Urothelium cell line (cell line): ENCODE data around the gene JPH3.
A peak's percentile ranks its signal among the peaks of the same experiment; 100 is the strongest.

Source experiments
- DNase-seq: peaks from one replicate; pipeline ENCODE4 v3.0.0; 2011; ENCODE audit warnings: low spot score, mixed read lengths
- FAIRE-seq: peaks from 2 replicates; lab custom pipeline; 2011; peaks lifted over from hg19 to GRCh38; lab: Jason Lieb, UNC

JPH3 gene

GRCh38 chr16:87692176-87692575 is 89.9 kb downstream of the JPH3 start:
- DNase-seq (no peak), FAIRE-seq (no peak)

GRCh38 chr16:87692756-87693155 is 90.4 kb downstream of the JPH3 start:
- no peak for DNase-seq

GRCh38 chr16:87693827-87694226 is 91.5 kb downstream of the JPH3 start:
- FAIRE-seq (no peak), DNase-seq (no peak)

More at GRCh38 chr16:87692756-87693155, 90.4 kb downstream of the JPH3 start:
- no peak for FAIRE-seq

- FAIRE-seq (no peak), DNase-seq (no peak)
Measured at GRCh38 chr16:87694441-87695125, 92.3 kb downstream of the JPH3 start.

GRCh38 chr16:87695534-87695933 is 93.2 kb downstream of the JPH3 start:
- no peak for FAIRE-seq
- no peak for DNase-seq

- FAIRE-seq (no peak), DNase-seq (no peak)
Measured at GRCh38 chr16:87696726-87697125, 94.4 kb downstream of the JPH3 start.

GRCh38 chr16:87697256-87697655 is 94.9 kb downstream of the JPH3 start:
- DNase-seq (no peak), FAIRE-seq (no peak)

- no peak for FAIRE-seq
Measured at GRCh38 chr16:87697792-87698191, 95.5 kb downstream of the JPH3 start.

GRCh38 chr16:87698241-87698640 is 95.9 kb downstream of the JPH3 start:
- no peak for FAIRE-seq
- DNase-seq: no peak

More at GRCh38 chr16:87697792-87698191, 95.5 kb downstream of the JPH3 start:
- no peak for DNase-seq

- no peak for FAIRE-seq
- no peak for DNase-seq
Measured at GRCh38 chr16:87698676-87699199, 96.4 kb downstream of the JPH3 start.

GRCh38 chr16:87700406-87701077 is 98.2 kb downstream of the JPH3 start:
- DNase-seq (no peak), FAIRE-seq (no peak)

GRCh38 chr16:87701078-87701460 is 98.8 kb downstream of the JPH3 start:
- no peak for FAIRE-seq
- DNase-seq: no peak

- DNase-seq (no peak), FAIRE-seq (no peak)
Measured at GRCh38 chr16:87701505-87701921, 99.2 kb downstream of the JPH3 start.

GRCh38 chr16:87702325-87702811 is 100.1 kb downstream of the JPH3 start:
- FAIRE-seq: no peak
- peak; percentile 46 for DNase-seq

- FAIRE-seq: no peak
- DNase-seq: no peak
Measured at GRCh38 chr16:87703071-87703470, 100.8 kb downstream of the JPH3 start.

GRCh38 chr16:87703835-87704375 is 101.6 kb downstream of the JPH3 start:
- no peak for FAIRE-seq
- no peak for DNase-seq

GRCh38 chr16:87704754-87705353 is 102.5 kb downstream of the JPH3 start:
- no peak for DNase-seq
- FAIRE-seq: no peak

- no peak for DNase-seq
- FAIRE-seq: no peak
Measured at GRCh38 chr16:87705771-87706277, 103.5 kb downstream of the JPH3 start.

GRCh38 chr16:87706278-87707000 is 104.1 kb downstream of the JPH3 start:
- no peak for FAIRE-seq
- DNase-seq: no peak

GRCh38 chr16:87707097-87707496 is 104.8 kb downstream of the JPH3 start:
- FAIRE-seq: no peak
- no peak for DNase-seq
